Activated CD8-positive, alpha-beta memory T cell treated with anti-CD3 and anti-CD28 coated beads for 36 hours (primary cell): Measurements from ENCODE around the gene ZNF385C. TPM values are rescaled to one million over a fixed set of nuclear protein-coding genes. Genes with fewer than 3 reads are reported as not detected.

Experiments used
- CTCF ChIA-PET: fragments of 350-600 bp; sonication (Branson Sonifier 250); formaldehyde crosslinking; loops from one replicate; lab custom pipeline; 2021; ENCODE audit warnings: antibody characterized with exemption; lab: Charles Lee
- POLR2A ChIA-PET: fragments of 350-600 bp; sonication (Branson Sonifier 250); formaldehyde crosslinking; loops from one replicate; lab custom pipeline; 2021; ENCODE audit warnings: antibody characterized with exemption; lab: Charles Lee
- total RNA-seq, 2 experiments: library from RNA; stranded (reverse); gene quantifications; one replicate each; pipeline ENCODE4 v1.2.3, GENCODE V29; 2021

Gene ZNF385C
- total RNA-seq, 2 experiments from 2014 or later = 0.10 TPM; not detected in 1

DNA sequence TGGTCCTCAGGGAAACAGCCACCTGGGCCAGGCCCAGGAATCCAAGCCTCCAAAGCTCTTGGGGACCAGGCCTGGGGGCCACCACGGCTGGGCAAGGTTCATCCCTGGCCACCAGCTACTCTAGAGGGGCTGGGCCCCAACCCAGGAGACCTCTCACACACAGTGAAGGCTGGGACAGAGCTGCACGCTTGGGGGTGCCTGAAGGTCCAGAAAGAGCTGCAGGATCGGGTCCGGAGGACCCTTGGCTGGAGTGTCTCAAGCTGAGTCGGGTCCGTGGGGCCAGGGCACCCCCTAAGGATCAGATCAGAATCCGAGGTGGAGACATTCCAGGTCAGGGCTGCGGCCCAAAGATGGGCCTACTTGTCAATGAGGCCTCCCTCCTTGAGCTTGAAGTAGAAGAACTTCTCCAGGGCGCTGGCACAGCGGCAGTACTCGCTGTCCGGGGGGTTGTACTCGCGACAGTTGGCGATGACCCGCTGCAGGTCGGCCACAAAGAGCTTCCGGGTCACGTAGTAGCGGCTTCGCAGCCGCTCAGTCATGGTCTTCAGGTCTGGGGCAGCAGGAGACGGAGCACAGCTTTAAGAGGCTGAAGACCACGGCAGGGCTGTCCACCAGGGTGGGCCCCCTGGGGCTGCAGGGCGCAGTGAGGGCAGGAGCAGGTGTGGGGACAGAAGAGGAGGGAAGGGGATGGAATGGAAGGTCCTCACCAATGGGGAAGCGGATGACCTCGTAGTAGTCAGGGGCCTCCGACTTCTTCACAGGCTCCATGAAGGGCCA lies 15.2 kb upstream of the ZNF385C start:
- CTCF ChIA-PET = interaction anchor here (0.9 to 4.6 kb wide), 9 partner anchors 46 to 198 kb away, joined by 3 to 29 read pairs (median 4); partner anchors contain the start of genes DNAJC7, KCNH4 and NKIRAS2
- POLR2A ChIA-PET = interaction anchor here (0.6 to 3.0 kb wide), 7 partner anchors 10 to 147 kb away, joined by 4 to 7 read pairs (median 5); partner anchors contain the start of genes CNP, DNAJC7 and NKIRAS2

DNA sequence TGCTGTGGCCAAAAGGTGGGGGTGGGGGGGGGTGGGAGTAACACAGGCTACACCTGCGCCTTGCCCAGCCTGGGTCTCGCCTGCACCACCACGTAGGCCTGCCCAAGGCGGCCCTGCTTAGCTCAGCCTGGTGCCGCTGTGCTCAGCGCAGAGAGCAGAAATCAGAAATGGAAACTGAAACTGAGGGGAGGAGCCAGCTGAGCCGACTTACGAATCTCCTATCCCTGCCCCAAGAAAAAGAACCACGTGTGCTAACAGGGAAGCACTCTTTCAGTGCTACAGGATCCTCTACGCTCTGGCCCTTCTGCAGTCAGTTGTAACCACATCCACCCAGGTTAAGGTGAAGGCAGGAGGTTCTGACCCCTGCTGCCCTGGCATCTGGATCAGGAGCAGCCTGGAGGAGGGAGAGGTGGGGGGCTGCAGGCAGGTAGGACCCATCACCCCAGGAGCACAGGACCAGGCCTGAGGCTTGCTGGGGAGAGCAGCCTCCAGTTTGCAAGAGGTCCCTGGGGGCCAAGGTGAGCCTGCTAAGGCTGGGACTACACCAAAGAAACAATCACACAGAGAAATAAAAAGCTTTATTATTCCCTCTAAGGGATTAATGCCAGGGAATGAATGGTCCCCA lies 14.4 kb upstream of the ZNF385C start, which contains the start of gene DHX58:
DHX58 (minus strand) TSS at position 163 of the 625 bp plus-strand sequence. CDS start 822 bp downstream, outside the sequence.
- CTCF ChIA-PET = interaction anchor here (0.9 to 4.6 kb wide), 9 partner anchors 45 to 199 kb away, joined by 3 to 29 read pairs (median 3); partner anchors contain the start of genes DNAJC7, KCNH4 and NKIRAS2
- POLR2A ChIA-PET = interaction anchor here (0.6 to 3.0 kb wide), 8 partner anchors 9 to 182 kb away, joined by 3 to 7 read pairs (median 4); partner anchors contain the start of genes CNP, DNAJC7, KAT2A and NKIRAS2

DNA sequence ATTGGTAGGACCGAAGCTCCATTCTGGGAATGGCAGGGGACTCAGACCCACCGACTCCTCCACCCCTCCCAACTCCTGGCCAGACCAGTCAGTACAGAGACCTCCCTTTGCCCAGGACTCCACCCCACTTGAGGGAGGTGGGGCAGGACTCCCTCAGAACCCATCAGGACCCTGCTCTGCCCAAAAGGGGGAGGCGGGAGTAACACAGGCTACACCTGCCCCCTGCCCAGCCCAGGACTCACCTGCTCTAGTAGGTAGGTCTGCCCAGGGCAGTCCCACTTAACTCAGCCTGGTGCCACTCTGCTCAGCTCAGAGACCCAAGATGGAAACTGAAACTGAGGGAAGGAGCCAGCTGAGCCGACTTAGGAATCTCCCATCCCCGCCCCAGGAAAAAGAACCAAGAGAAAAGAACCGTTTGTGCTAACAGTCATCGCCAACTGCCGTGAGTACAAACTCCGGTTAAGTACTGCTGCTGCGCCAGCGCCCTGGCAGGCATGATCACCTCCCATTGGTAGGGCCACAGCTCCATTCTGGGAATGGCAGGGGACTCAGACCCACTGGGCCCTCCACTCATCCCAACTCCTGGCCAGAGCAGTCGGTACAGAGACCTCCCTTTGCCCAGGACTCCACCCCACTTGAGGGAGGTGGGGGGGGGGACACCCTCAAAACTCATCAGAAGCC lies 13.7 kb upstream of the ZNF385C start:
- CTCF ChIA-PET = interaction anchor here (0.5 to 4.6 kb wide), 9 partner anchors 10 to 279 kb away, joined by 3 to 29 read pairs (median 4); partner anchors contain the start of genes DNAJC7 and NKIRAS2
- POLR2A ChIA-PET = interaction anchor here (0.6 to 3.0 kb wide), 7 partner anchors 8 to 181 kb away, joined by 3 to 7 read pairs (median 4); partner anchors contain the start of genes CNP, KAT2A, ODAD4 and ZNF385C

DNA sequence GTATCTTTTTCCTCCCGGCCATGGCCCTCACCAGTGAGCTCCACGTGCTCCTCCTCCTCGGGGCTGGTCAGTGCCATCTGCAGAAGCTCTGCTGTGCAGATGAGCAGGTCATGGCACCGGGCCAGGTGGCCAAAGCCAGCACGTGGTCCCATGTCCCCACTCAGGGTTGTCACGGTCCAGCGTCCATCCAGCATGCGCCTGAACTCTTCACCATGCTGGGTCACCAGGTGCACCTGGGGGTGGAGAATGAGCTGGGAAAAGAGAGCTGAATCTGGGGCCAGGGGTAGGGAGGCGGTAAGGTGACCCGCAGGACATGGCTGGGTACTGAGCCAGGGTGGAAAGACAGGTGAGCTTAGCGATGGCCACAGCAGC lies 13.0 kb upstream of the ZNF385C start:
- ChIA-PET POLR2A (interaction anchor here (1.3 to 3.0 kb wide), 2 partner anchors 9 to 145 kb away, joined by 4 to 7 read pairs; partner anchors contain the start of genes CNP and KAT2A), CTCF (interaction anchor here (0.5 to 4.6 kb wide), 5 partner anchors 10 to 278 kb away, joined by 3 to 29 read pairs (median 4); partner anchors contain the start of genes DNAJC7 and NKIRAS2)

GRCh38 chr17:42110301-42111264 lies 12.3 kb upstream of the ZNF385C start:
- POLR2A ChIA-PET = interaction anchor here (1.3 to 3.0 kb wide), 2 partner anchors 10 to 144 kb away, joined by 4 to 7 read pairs; partner anchors contain the start of genes CNP and KAT2A
- CTCF ChIA-PET = interaction anchor here (1.3 to 4.6 kb wide), 4 partner anchors 9 to 91 kb away, joined by 4 to 29 read pairs (median 8); partner anchors contain the start of genes DNAJC7 and NKIRAS2

DNA sequence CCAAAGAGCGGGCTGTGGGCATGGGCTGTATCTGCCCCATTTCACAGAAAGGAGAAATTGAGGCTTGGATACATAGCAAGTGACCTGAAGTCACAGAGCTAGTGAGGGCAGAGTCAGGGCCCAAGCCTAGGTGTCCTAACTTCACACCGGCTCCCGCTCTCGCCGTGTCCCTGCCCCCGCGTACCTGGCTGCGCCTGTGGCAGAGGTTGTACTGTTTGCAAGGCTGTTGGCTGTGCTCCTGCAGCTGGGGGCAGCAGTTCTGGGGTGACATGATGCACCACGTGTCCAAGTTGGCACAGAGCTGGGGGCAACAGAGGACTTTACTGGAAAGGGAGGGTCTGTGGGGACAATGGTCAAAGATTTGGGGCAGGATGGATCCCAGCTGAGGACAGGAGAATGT lies 10.8 kb upstream of the ZNF385C start:
- POLR2A ChIA-PET = interaction anchor here (0.5 kb wide), 1 partner anchor 497 kb away, joined by 3 read pairs; no protein-coding TSS in a partner anchor

GRCh38 chr17:42107597-42108576 lies 9.6 kb upstream of the ZNF385C start:
- CTCF ChIA-PET = interaction anchor here (1.0 to 2.2 kb wide), 6 partner anchors 9 to 145 kb away, joined by 4 to 5 read pairs (median 4); partner anchors contain the start of genes KCNH4 and NKIRAS2
- POLR2A ChIA-PET = interaction anchor here (0.5 to 1.4 kb wide), 3 partner anchors 61 to 92 kb away, joined by 4 read pairs; no protein-coding TSS in a partner anchor

More for the DNA sequence above, 10.8 kb upstream of the ZNF385C start:
- CTCF ChIA-PET = interaction anchor here (0.9 to 1.6 kb wide), 4 partner anchors 8 to 145 kb away, joined by 3 to 6 read pairs (median 6); no protein-coding TSS in a partner anchor

DNA sequence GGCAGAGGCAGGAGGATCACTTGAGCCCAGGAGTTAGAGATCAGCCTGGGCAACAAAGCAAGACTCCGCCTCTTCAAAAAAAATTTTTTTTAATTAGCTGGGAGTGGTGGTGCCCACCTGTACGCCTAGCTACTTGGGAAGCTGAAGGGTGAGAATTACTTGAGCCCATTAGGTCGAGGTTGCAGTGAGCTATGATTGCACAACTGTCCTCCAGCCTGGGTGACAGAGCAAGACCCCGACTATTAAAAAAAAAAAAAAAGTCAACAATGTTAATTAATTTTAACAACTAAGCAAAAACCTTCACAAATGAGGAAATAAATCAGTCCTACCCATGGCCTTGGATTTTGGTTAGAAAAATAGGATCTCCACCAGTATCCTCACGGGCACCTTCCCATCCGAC lies 8.9 kb upstream of the ZNF385C start:
- ChIA-PET POLR2A (interaction anchor here (0.6 to 0.8 kb wide), 2 partner anchors 61 to 140 kb away, joined by 3 to 4 read pairs; no protein-coding TSS in a partner anchor), CTCF (interaction anchor here (0.9 to 2.2 kb wide), 7 partner anchors 9 to 144 kb away, joined by 3 to 8 read pairs (median 4); partner anchors contain the start of genes KCNH4 and NKIRAS2)

GRCh38 chr17:42106009-42106408 lies 7.7 kb upstream of the ZNF385C start:
- ChIA-PET CTCF (interaction anchor here (0.6 to 2.1 kb wide), 3 partner anchors 9 to 297 kb away, joined by 3 to 8 read pairs (median 4); partner anchors contain the start of gene KCNH4), POLR2A (no interaction called here)

- ChIA-PET CTCF (interaction anchor here (0.7 kb wide), 1 partner anchor 88 kb away, joined by 3 read pairs; no protein-coding TSS in a partner anchor), POLR2A (no interaction called here)
Observed at GRCh38 chr17:42104264-42104663, 6.0 kb upstream of the ZNF385C start.

GRCh38 chr17:42103221-42103954 lies 5.1 kb upstream of the ZNF385C start:
- ChIA-PET POLR2A (interaction anchor here (1.2 kb wide), 1 partner anchor 9 kb away, joined by 4 read pairs; the partner anchor contains the start of gene DHX58), CTCF (interaction anchor here (0.6 to 0.7 kb wide), 2 partner anchors 17 to 87 kb away, joined by 3 read pairs; no protein-coding TSS in a partner anchor)

GRCh38 chr17:42101513-42102292 lies 3.4 kb upstream of the ZNF385C start:
- CTCF ChIA-PET = interaction anchor here (0.5 to 1.9 kb wide), 26 partner anchors 8 to 406 kb away, joined by 3 to 13 read pairs (median 3); partner anchors contain the start of genes DNAJC7 and NKIRAS2
- POLR2A ChIA-PET = interaction anchor here (1.1 kb wide), 1 partner anchor 84 kb away, joined by 3 read pairs; the partner anchor contains the start of gene DNAJC7

GRCh38 chr17:42098730-42099399 lies 592 bp upstream of the ZNF385C start:
- ChIA-PET CTCF (interaction anchor here (0.9 kb wide), 2 partner anchors 33 to 79 kb away, joined by 4 to 5 read pairs; partner anchors contain the start of gene NKIRAS2), POLR2A (interaction anchor here (0.9 kb wide), 1 partner anchor 13 kb away, joined by 3 read pairs; no protein-coding TSS in a partner anchor)
